Activated naive CD8-positive, alpha-beta T cell (primary cell): ENCODE results near the gene COL6A5.

Source experiments
- H3K27ac Mint-ChIP-seq: one replicate; pipeline ENCODE4 v1.8.0; 2021; ENCODE audit warnings: mixed read lengths
- H3K27me3 Mint-ChIP-seq: one replicate; pipeline ENCODE4 v1.8.0; 2021; ENCODE audit warnings: mixed read lengths
- H3K36me3 Mint-ChIP-seq: one replicate; pipeline ENCODE4 v1.8.0; 2021; ENCODE audit warnings: mixed read lengths
- H3K4me1 Mint-ChIP-seq: one replicate; pipeline ENCODE4 v1.8.0; 2021; ENCODE audit warnings: low read depth, mixed read lengths
- H3K4me3 Mint-ChIP-seq: one replicate; pipeline ENCODE4 v1.8.0; 2021; ENCODE audit warnings: mild to moderate bottlenecking, mixed read lengths
- H3K9me3 Mint-ChIP-seq: one replicate; pipeline ENCODE4 v1.8.0; 2021; ENCODE audit warnings: low read depth, mixed read lengths

COL6A5 gene

GRCh38 chr3:130506031-130506430 lies 160.6 kb downstream of the COL6A5 start:
- no peaks in the 10 kb centered on the region for H3K4me1 Mint-ChIP-seq
- peaks cover 9% of the 10 kb centered on the region for H3K27me3 Mint-ChIP-seq
- H3K4me3 Mint-ChIP-seq: no peak overlapping the region
- H3K36me3 Mint-ChIP-seq: no peaks in the 10 kb centered on the region
- no peak overlapping the region for H3K27ac Mint-ChIP-seq
- H3K9me3 Mint-ChIP-seq: no peaks in the 10 kb centered on the region

GRCh38 chr3:130507746-130508145 lies 162.3 kb downstream of the COL6A5 start:
- Mint-ChIP-seq H3K9me3 (no peaks in the 10 kb centered on the region), H3K4me1 (no peaks in the 10 kb centered on the region), H3K4me3 (no peak overlapping the region), H3K27me3 (peaks cover 11% of the 10 kb centered on the region), H3K36me3 (no peaks in the 10 kb centered on the region), H3K27ac (no peak overlapping the region)

- Mint-ChIP-seq H3K4me3 (no peak overlapping the region), H3K27me3 (peaks cover 11% of the 10 kb centered on the region), H3K36me3 (no peaks in the 10 kb centered on the region), H3K27ac (no peak overlapping the region), H3K9me3 (no peaks in the 10 kb centered on the region), H3K4me1 (no peaks in the 10 kb centered on the region)
Observed at GRCh38 chr3:130509008-130509407, 163.5 kb downstream of the COL6A5 start.

- Mint-ChIP-seq H3K36me3 (no peaks in the 10 kb centered on the region), H3K27me3 (peaks cover 27% of the 10 kb centered on the region), H3K9me3 (no peaks in the 10 kb centered on the region), H3K4me1 (peaks cover 2% of the 10 kb centered on the region), H3K27ac (no peak overlapping the region), H3K4me3 (no peak overlapping the region)
Observed at GRCh38 chr3:130514681-130515080, 169.2 kb downstream of the COL6A5 start.

- H3K4me3 Mint-ChIP-seq: no peak overlapping the region
- peaks cover 2% of the 10 kb centered on the region for H3K4me1 Mint-ChIP-seq
- H3K27ac Mint-ChIP-seq: no peak overlapping the region
- H3K9me3 Mint-ChIP-seq: no peaks in the 10 kb centered on the region
- peaks cover 25% of the 10 kb centered on the region for H3K27me3 Mint-ChIP-seq
- H3K36me3 Mint-ChIP-seq: no peaks in the 10 kb centered on the region
Observed at GRCh38 chr3:130515755-130516154, 170.3 kb downstream of the COL6A5 start.

GRCh38 chr3:130516645-130517512 lies 171.4 kb downstream of the COL6A5 start, which contains the start of gene COL6A6:
TSS of gene COL6A6 (plus strand) at chr3:130517177. CDS start at chr3:130560365, 43,188 bp downstream.
- peaks cover 2% of the 10 kb centered on the region for H3K4me1 Mint-ChIP-seq
- no peaks in the 10 kb centered on the region for H3K36me3 Mint-ChIP-seq
- H3K9me3 Mint-ChIP-seq: no peaks in the 10 kb centered on the region
- no peak within 1 kb of the TSS for H3K27ac Mint-ChIP-seq
- H3K27me3 Mint-ChIP-seq: peaks cover 25% of the 10 kb centered on the region
- H3K4me3 Mint-ChIP-seq: no peak within 1 kb of the TSS

- Mint-ChIP-seq H3K36me3 (no peaks in the 10 kb centered on the region), H3K27ac (no peak overlapping the region), H3K4me1 (peaks cover 2% of the 10 kb centered on the region), H3K4me3 (no peak overlapping the region), H3K27me3 (peaks cover 26% of the 10 kb centered on the region), H3K9me3 (no peaks in the 10 kb centered on the region)
Observed at GRCh38 chr3:130517602-130518001, 172.1 kb downstream of the COL6A5 start.

- no peak overlapping the region for H3K4me3 Mint-ChIP-seq
- no peak overlapping the region for H3K27ac Mint-ChIP-seq
Observed at GRCh38 chr3:130519754-130520153, 174.3 kb downstream of the COL6A5 start.

GRCh38 chr3:130522399-130522798 lies 176.9 kb downstream of the COL6A5 start:
- no peaks in the 10 kb centered on the region for H3K36me3 Mint-ChIP-seq
- no peaks in the 10 kb centered on the region for H3K9me3 Mint-ChIP-seq
- H3K4me3 Mint-ChIP-seq: no peak overlapping the region
- peaks cover 20% of the 10 kb centered on the region for H3K27me3 Mint-ChIP-seq
- no peak overlapping the region for H3K27ac Mint-ChIP-seq
- no peaks in the 10 kb centered on the region for H3K4me1 Mint-ChIP-seq

More at GRCh38 chr3:130519754-130520153, 174.3 kb downstream of the COL6A5 start:
- no peaks in the 10 kb centered on the region for H3K9me3 Mint-ChIP-seq
- peaks cover 2% of the 10 kb centered on the region for H3K4me1 Mint-ChIP-seq
- peaks cover 31% of the 10 kb centered on the region for H3K27me3 Mint-ChIP-seq
- no peaks in the 10 kb centered on the region for H3K36me3 Mint-ChIP-seq

- no peak overlapping the region for H3K4me3 Mint-ChIP-seq
- H3K36me3 Mint-ChIP-seq: no peaks in the 10 kb centered on the region
- H3K27ac Mint-ChIP-seq: no peak overlapping the region
- peaks cover 15% of the 10 kb centered on the region for H3K4me1 Mint-ChIP-seq
- no peaks in the 10 kb centered on the region for H3K9me3 Mint-ChIP-seq
- H3K27me3 Mint-ChIP-seq: peaks cover 10% of the 10 kb centered on the region
Observed at GRCh38 chr3:130527426-130527825, 182.0 kb downstream of the COL6A5 start.

- Mint-ChIP-seq H3K27me3 (peaks cover 6% of the 10 kb centered on the region), H3K4me1 (peaks cover 15% of the 10 kb centered on the region), H3K9me3 (no peaks in the 10 kb centered on the region), H3K27ac (no peak overlapping the region), H3K4me3 (no peak overlapping the region), H3K36me3 (no peaks in the 10 kb centered on the region)
Observed at GRCh38 chr3:130528120-130528519, 182.6 kb downstream of the COL6A5 start.

GRCh38 chr3:130529486-130530215 lies 184.2 kb downstream of the COL6A5 start:
- no peak overlapping the region for H3K4me3 Mint-ChIP-seq

GRCh38 chr3:130533247-130533646 lies 187.8 kb downstream of the COL6A5 start:
- Mint-ChIP-seq H3K27ac (no peak overlapping the region), H3K27me3 (peaks cover 2% of the 10 kb centered on the region)

More at GRCh38 chr3:130529486-130530215, 184.2 kb downstream of the COL6A5 start:
- Mint-ChIP-seq H3K4me1 (peaks cover 15% of the 10 kb centered on the region), H3K36me3 (no peaks in the 10 kb centered on the region), H3K9me3 (no peaks in the 10 kb centered on the region), H3K27ac (peak overlapping the region; percentile 52), H3K27me3 (peaks cover 4% of the 10 kb centered on the region)

More at GRCh38 chr3:130533247-130533646, 187.8 kb downstream of the COL6A5 start:
- Mint-ChIP-seq H3K9me3 (no peaks in the 10 kb centered on the region), H3K4me3 (no peak overlapping the region), H3K36me3 (no peaks in the 10 kb centered on the region), H3K4me1 (peaks cover 15% of the 10 kb centered on the region)
